Panc1 (cell line): ENCODE measurements around the gene TPRN.

Experiments
- CTCF ChIP-seq: fragments of 450-650 bp; IDR thresholded peaks from 2 replicates; pipeline ENCODE4 v1.5.1; 2017; ENCODE audit warnings: mild to moderate bottlenecking
- REST ChIP-seq, 2 experiments: IDR thresholded peaks; 2 replicates each; pipeline ENCODE4 v1.6.1; 2011 to 2012; ENCODE audit warnings: low read depth in 2 of 2, control low read depth in 1 of 2, low read length in 1 of 2, mild to moderate bottlenecking in 1 of 2, moderate library complexity in 1 of 2; ENCODE audit not compliant: insufficient read depth in 1 of 2

- TF ChIP-seq CTCF (no peak), REST (IDR thresholded peaks at IDR 0.05; ENCODE audit: insufficient read depth in 1 of 2, low read depth in 2 of 2, low read length in 1 of 2) (no peak)
Observed at GRCh38 chr9:137141976-137142936, 58.3 kb downstream of the TPRN start.
